Esophagus muscularis mucosa (tissue), 4 donors: Measurements from ENCODE around the gene SCN8A.

Experiments
- CTCF ChIP-seq, 3 experiments: fragments of 200-600 bp in 2 of 3; fragments of 450-650 bp in 1 of 3; sonication (generic) in 2 of 3; IDR thresholded peaks; one replicate each; pipeline ENCODE4 v1.5.1; 2017 to 2019; ENCODE audit warnings: antibody characterized with exemption in 3 of 3, mild to moderate bottlenecking in 2 of 3, moderate library complexity in 1 of 3
- EP300 ChIP-seq: sonication (generic); formaldehyde crosslinking; IDR thresholded peaks from one replicate; pipeline ENCODE4 v1.6.1; 2017; ENCODE audit warnings: antibody characterized with exemption
- POLR2A ChIP-seq: fragments of 450-650 bp; IDR thresholded peaks from one replicate; pipeline ENCODE4 v1.6.1; 2017; ENCODE audit warnings: antibody characterized with exemption, moderate library complexity, mild to moderate bottlenecking, low read depth
- POLR2AphosphoS5 ChIP-seq, 2 donors: sonication (generic); formaldehyde crosslinking; IDR thresholded peaks; one replicate each; pipeline ENCODE4 v1.6.1; 2017; ENCODE audit warnings: antibody characterized with exemption in 2 of 2

GRCh38 chr12:51826881-51827280 lies 235.8 kb downstream of the SCN8A start:
- no peak for TF ChIP-seq EP300
- TF ChIP-seq CTCF (IDR thresholded peaks at IDR 0.05): no peak
- TF ChIP-seq POLR2A: no peak
- no peak for TF ChIP-seq POLR2AphosphoS5 (IDR thresholded peaks at IDR 0.05)
